ENCODE results near the gene DCLK1. TPM values are rescaled to one million over a fixed set of nuclear protein-coding genes. Genes with fewer than 3 reads are reported as not detected.
"Not testable (repeated sequence)": the region's sequence is repeated elsewhere in the genome, so short reads cannot be mapped to it uniquely, and the experiment has no call there.

DCLK1 gene
- total RNA-seq, 1 experiment from 2014 or later: not detected

DNA sequence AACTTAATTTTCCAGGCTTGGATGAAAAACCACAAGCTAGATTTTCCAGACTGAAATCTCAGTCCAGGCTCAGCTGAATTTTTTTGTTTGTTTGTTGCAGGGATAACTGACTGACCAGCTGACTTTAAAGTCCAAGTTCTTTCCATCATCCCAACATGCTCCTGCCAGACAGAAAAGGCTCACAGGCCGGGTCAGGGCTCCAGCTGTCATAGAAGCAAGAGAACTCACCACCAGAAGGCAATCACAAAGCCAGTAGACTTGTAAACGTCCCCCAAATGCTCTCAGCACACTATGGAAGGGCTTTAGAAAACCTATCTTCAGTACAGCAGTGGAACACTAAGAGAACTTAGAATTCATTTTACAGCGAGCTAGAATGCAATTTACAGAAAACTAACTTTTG, 25.5 kb downstream of the DCLK1 start:
- Histone ChIP-seq H3K27ac (ENCODE audit: low read length) (no peak overlapping the region), H3K36me3 (ENCODE audit: control insufficient read depth, insufficient read depth, low read length) (no peaks in the 10 kb centered on the region), H3K4me3 (ENCODE audit: low read depth in 2 of 2, low read length in 2 of 2) (no peak overlapping the region), H3K9me3 (ENCODE audit: control insufficient read depth, insufficient read depth, low read depth, low read length) (no peaks in the 10 kb centered on the region), H3K4me1 (ENCODE audit: control insufficient read depth, insufficient read depth, low read length) (no peaks in the 10 kb centered on the region), H3K27me3 (ENCODE audit: control insufficient read depth, insufficient read depth, low read length) (no peaks in the 10 kb centered on the region)
- no TSS peak for BruUV-seq (replicated peaks)
- ATAC-seq (no peak), DNase-seq (ENCODE audit: low read depth, low spot score) (no peak)
- ChIA-PET CTCF (no interaction called here), POLR2A (no interaction called here)
- TF ChIP-seq, protein P1, sequence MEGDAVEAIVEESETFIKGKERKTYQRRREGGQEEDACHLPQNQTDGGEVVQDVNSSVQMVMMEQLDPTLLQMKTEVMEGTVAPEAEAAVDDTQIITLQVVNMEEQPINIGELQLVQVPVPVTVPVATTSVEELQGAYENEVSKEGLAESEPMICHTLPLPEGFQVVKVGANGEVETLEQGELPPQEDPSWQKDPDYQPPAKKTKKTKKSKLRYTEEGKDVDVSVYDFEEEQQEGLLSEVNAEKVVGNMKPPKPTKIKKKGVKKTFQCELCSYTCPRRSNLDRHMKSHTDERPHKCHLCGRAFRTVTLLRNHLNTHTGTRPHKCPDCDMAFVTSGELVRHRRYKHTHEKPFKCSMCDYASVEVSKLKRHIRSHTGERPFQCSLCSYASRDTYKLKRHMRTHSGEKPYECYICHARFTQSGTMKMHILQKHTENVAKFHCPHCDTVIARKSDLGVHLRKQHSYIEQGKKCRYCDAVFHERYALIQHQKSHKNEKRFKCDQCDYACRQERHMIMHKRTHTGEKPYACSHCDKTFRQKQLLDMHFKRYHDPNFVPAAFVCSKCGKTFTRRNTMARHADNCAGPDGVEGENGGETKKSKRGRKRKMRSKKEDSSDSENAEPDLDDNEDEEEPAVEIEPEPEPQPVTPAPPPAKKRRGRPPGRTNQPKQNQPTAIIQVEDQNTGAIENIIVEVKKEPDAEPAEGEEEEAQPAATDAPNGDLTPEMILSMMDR (IDR thresholded peaks at IDR 0.05): no peak
- TF ChIP-seq SIN3A (IDR thresholded peaks at IDR 0.05; ENCODE audit: borderline replicate concordance, insufficient read depth, low read depth, low read length) (no peak), POLR2AphosphoS5 (IDR thresholded peaks at IDR 0.05; ENCODE audit: low read depth, low read length) (no peak), TCF7L2 (IDR thresholded peaks at IDR 0.05; ENCODE audit: low read depth, low read length) (no peak)
- TF ChIP-seq, protein P2, sequence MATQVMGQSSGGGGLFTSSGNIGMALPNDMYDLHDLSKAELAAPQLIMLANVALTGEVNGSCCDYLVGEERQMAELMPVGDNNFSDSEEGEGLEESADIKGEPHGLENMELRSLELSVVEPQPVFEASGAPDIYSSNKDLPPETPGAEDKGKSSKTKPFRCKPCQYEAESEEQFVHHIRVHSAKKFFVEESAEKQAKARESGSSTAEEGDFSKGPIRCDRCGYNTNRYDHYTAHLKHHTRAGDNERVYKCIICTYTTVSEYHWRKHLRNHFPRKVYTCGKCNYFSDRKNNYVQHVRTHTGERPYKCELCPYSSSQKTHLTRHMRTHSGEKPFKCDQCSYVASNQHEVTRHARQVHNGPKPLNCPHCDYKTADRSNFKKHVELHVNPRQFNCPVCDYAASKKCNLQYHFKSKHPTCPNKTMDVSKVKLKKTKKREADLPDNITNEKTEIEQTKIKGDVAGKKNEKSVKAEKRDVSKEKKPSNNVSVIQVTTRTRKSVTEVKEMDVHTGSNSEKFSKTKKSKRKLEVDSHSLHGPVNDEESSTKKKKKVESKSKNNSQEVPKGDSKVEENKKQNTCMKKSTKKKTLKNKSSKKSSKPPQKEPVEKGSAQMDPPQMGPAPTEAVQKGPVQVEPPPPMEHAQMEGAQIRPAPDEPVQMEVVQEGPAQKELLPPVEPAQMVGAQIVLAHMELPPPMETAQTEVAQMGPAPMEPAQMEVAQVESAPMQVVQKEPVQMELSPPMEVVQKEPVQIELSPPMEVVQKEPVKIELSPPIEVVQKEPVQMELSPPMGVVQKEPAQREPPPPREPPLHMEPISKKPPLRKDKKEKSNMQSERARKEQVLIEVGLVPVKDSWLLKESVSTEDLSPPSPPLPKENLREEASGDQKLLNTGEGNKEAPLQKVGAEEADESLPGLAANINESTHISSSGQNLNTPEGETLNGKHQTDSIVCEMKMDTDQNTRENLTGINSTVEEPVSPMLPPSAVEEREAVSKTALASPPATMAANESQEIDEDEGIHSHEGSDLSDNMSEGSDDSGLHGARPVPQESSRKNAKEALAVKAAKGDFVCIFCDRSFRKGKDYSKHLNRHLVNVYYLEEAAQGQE (IDR thresholded peaks at IDR 0.05; ENCODE audit: insufficient read depth in 1 of 2, low read depth in 2 of 2, low read length in 1 of 2): no peak
- intact Hi-C loops (cut with micrococcal nuclease; ENCODE audit: unreplicated experiment): no loop called here
- in situ Hi-C loops (cut with HindIII; ENCODE audit: low pct_unique_long_range_greater_than_20kb, low sequenced_read_pairs): no loop called here

DNA sequence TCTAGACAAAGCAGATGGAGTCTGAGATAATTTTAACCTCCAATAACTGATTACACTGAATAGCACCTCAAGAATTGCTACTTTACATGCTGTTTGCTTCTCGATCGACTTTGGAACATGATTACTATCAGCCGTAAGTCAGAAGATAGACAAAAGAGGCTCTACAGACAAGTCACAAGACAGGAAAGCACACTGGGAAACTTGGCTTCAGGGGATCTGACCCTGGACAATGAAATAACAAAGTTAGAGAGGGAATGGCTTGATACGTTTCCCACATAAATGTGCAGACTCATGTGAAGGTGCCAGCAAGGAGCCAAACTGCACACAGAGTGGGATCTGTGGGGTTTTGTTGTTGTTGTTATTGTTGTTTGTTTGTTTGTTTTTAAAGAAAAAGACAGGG, 28.5 kb downstream of the DCLK1 start:
- POLR2A ChIA-PET: no interaction called here
- BruUV-seq (replicated peaks): no TSS peak

DNA sequence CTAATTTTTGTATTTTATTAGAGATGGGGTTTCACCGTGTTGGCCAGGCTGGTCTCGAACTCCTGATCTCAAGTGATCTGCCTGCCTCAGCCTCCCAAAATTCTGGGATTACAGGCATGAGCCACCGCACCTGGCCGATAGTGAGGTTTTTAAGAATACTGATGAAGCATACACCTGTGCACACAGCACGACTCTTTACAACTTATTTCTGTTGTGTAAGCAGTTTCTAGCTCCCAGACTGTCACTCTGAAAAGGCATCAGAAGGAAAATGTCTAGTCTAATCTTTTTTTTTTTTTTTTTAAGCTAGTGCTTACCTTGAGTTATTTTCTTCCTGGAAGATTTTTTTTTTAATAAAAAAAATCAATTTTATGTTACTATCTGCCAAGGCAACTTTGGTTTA, 29.3 kb downstream of the DCLK1 start:
- H3K9me3 ChIP-seq (ENCODE audit: control insufficient read depth, insufficient read depth, low read depth, low read length); H3K36me3 ChIP-seq (ENCODE audit: control insufficient read depth, insufficient read depth, low read length); H3K27me3 ChIP-seq (ENCODE audit: control insufficient read depth, insufficient read depth, low read length); H3K27ac ChIP-seq (ENCODE audit: low read length); POLR2A ChIA-PET; in situ Hi-C loops (cut with HindIII; ENCODE audit: low pct_unique_long_range_greater_than_20kb, low sequenced_read_pairs); intact Hi-C loops (cut with micrococcal nuclease; ENCODE audit: unreplicated experiment); H3K4me1 ChIP-seq (ENCODE audit: control insufficient read depth, insufficient read depth, low read length); CTCF ChIA-PET; DNase-seq (ENCODE audit: low read depth, low spot score); BruUV-seq (replicated peaks); H3K4me3 ChIP-seq (ENCODE audit: low read depth in 2 of 2, low read length in 2 of 2); ATAC-seq: not testable (repeated sequence)

More for the DNA sequence above, 28.5 kb downstream of the DCLK1 start:
- no peaks in the 10 kb centered on the region for H3K27me3 ChIP-seq (ENCODE audit: control insufficient read depth, insufficient read depth, low read length)
- ATAC-seq (no peak), DNase-seq (ENCODE audit: low read depth, low spot score) (no peak)
- H3K9me3 ChIP-seq (ENCODE audit: control insufficient read depth, insufficient read depth, low read depth, low read length): no peaks in the 10 kb centered on the region
- TF ChIP-seq, protein P2 (IDR thresholded peaks at IDR 0.05; ENCODE audit: insufficient read depth in 1 of 2, low read depth in 2 of 2, low read length in 1 of 2): no peak
- in situ Hi-C loops (cut with HindIII; ENCODE audit: low pct_unique_long_range_greater_than_20kb, low sequenced_read_pairs): no loop called here
- no peaks in the 10 kb centered on the region for H3K4me1 ChIP-seq (ENCODE audit: control insufficient read depth, insufficient read depth, low read length)
- no peak overlapping the region for H3K27ac ChIP-seq (ENCODE audit: low read length)
- intact Hi-C loops (cut with micrococcal nuclease; ENCODE audit: unreplicated experiment): no loop called here
- CTCF ChIA-PET: no interaction called here
- H3K4me3 ChIP-seq (ENCODE audit: low read depth in 2 of 2, low read length in 2 of 2): no peak overlapping the region
- no peaks in the 10 kb centered on the region for H3K36me3 ChIP-seq (ENCODE audit: control insufficient read depth, insufficient read depth, low read length)
